IMR-90 (cell line): Measurements from ENCODE around the gene PYGM.

Source experiments
- CTCF ChIP-seq: conservative IDR thresholded peaks from 2 replicates; pipeline ENCODE4 v1.5.1; 2012; ENCODE audit warnings: mild to moderate bottlenecking, low read depth, low read length, improper control_type of control experiment
- MAFK ChIP-seq: IDR thresholded peaks from 2 replicates; pipeline ENCODE4 v1.6.1; 2012; ENCODE audit warnings: low read depth, low read length, improper control_type of control experiment
- NFE2L2 ChIP-seq: fragments of 150-350 bp; IDR thresholded peaks from 2 replicates; pipeline ENCODE4 v1.6.1; 2016; ENCODE audit warnings: low read depth, mild to moderate bottlenecking, low read length
- POLR2A ChIP-seq: IDR thresholded peaks from 2 replicates; pipeline ENCODE4 v1.6.1; 2012; ENCODE audit warnings: mild to moderate bottlenecking, low read depth, low read length
- RAD21 ChIP-seq: IDR thresholded peaks from 2 replicates; pipeline ENCODE4 v1.6.1; 2012; ENCODE audit warnings: low read length, improper control_type of control experiment
- RFX5 ChIP-seq: IDR thresholded peaks from 2 replicates; pipeline ENCODE4 v1.8.0; 2012; ENCODE audit warnings: low read depth, mild to moderate bottlenecking, low read length, moderate library complexity
- SMC3 ChIP-seq: fragments of 150-350 bp; IDR thresholded peaks from 2 replicates; pipeline ENCODE4 v1.6.1; 2016; ENCODE audit warnings: low read depth, mild to moderate bottlenecking, antibody characterized with exemption, low read length, moderate library complexity
- USF2 ChIP-seq: fragments of 150-350 bp; IDR thresholded peaks from 2 replicates; pipeline ENCODE4 v1.6.1; 2017; ENCODE audit warnings: mild to moderate bottlenecking, antibody characterized with exemption, low read length, low read depth

GRCh38 chr11:64802370-64803157, 42.8 kb upstream of the PYGM start:
- TF ChIP-seq CTCF: no peak
- no peak for TF ChIP-seq POLR2A
- TF ChIP-seq SMC3: no peak
- TF ChIP-seq MAFK: no peak
- TF ChIP-seq NFE2L2: no peak
- TF ChIP-seq RFX5: no peak
- no peak for TF ChIP-seq USF2
- no peak for TF ChIP-seq RAD21
